Heart right ventricle (tissue), 16 donors: ENCODE data around the gene FUT1. TPM values are rescaled to one million over a fixed set of nuclear protein-coding genes. Genes with fewer than 3 reads are reported as not detected.

Experiments
- ATAC-seq, 8 donors: fragments of 200-7000 bp; cut with Tn5 transposase; one replicate each; pipeline ENCODE4 v1.9.1; 2020; ENCODE audit warnings: mild to moderate bottlenecking in 8 of 8, moderate library complexity in 8 of 8, moderate number of reproducible peaks in 1 of 8
- DNase-seq, 2 donors: peaks; one replicate each; pipeline ENCODE4 v3.0.0-alpha.2; 2020
- H3K27ac ChIP-seq, 10 donors: fragments of 200-600 bp; sonication (generic) in 2 of 10; one replicate each; pipeline versions ENCODE4 v1.5.0 to v1.8.0; 2020 to 2022; ENCODE audit warnings: mild to moderate bottlenecking in 3 of 10
- H3K27me3 ChIP-seq, 7 donors: fragments of 200-600 bp; one replicate each; pipeline ENCODE4 v1.8.0; 2021 to 2022; ENCODE audit warnings: mild to moderate bottlenecking in 2 of 7
- H3K36me3 ChIP-seq, 9 donors: fragments of 200-600 bp; sonication (generic) in 1 of 9; one replicate each; pipeline versions ENCODE4 v1.5.0 to v1.8.0; 2020 to 2022; ENCODE audit warnings: mild to moderate bottlenecking in 2 of 9
- H3K4me1 ChIP-seq, 9 donors: fragments of 200-600 bp; sonication (generic) in 1 of 9; one replicate each; pipeline versions ENCODE4 v1.5.0 to v1.8.0; 2020 to 2022; ENCODE audit warnings: mild to moderate bottlenecking in 4 of 9
- H3K4me3 ChIP-seq, 10 donors: fragments of 200-600 bp; sonication (generic) in 2 of 10; one replicate each; pipeline versions ENCODE4 v1.5.0 to v1.8.0; 2020 to 2022; ENCODE audit warnings: mild to moderate bottlenecking in 7 of 10, moderate library complexity in 2 of 10
- H3K9me3 ChIP-seq, 11 donors: fragments of 200-600 bp in 10 of 11; sonication (generic) in 2 of 11; one replicate each; pipeline versions ENCODE4 v1.5.0 to v1.8.0; 2013 to 2022; ENCODE audit warnings: mild to moderate bottlenecking in 2 of 11, control low read depth in 1 of 11, moderate library complexity in 1 of 11
- CTCF ChIP-seq, 9 donors: fragments of 200-600 bp; sonication (generic) in 2 of 9; IDR thresholded peaks; one replicate each; pipeline versions ENCODE4 v1.5.0 to v1.8.0; 2021 to 2022; ENCODE audit warnings: antibody characterized with exemption in 9 of 9, mild to moderate bottlenecking in 5 of 9, moderate library complexity in 1 of 9
- WGBS, 2 donors: extraction: QIAGEN DNeasy Blood & Tissue Kit; methylation state at CpG; one replicate each; pipeline ENCODE4 v1.1.7; 2013; ENCODE audit warnings: inconsistent platforms in 1 of 2; 5-methylcytosine and 5-hydroxymethylcytosine counted together
- intact Hi-C, 10 donors: fragments of 100-400 bp; cut with DNase I; formaldehyde crosslinking; loops; one replicate each; pipeline versions ENCODE4 v1.11.1 to v1.14.2; 2022
- polyA plus RNA-seq, 2 donors: library from polyadenylated mRNA; stranded (reverse); fragments of 200-250 nt; gene quantifications; one replicate each; pipeline ENCODE4 v1.2.3, GENCODE V29; 2013
- total RNA-seq, 10 donors: library from RNA; stranded (reverse); fragmentation: NEBNext Ultra II Directional in 3 of 10; extraction: Animal tissue kit (Norgen Biotek cat#: 25700) in 3 of 10; gene quantifications; one replicate each; pipeline versions ENCODE4 v1.2.1 to v1.2.4, GENCODE V29; 2021 to 2023
- donor health status: Arrhythmogenic right ventricular cardiomyopathy.
- donor health status: ischemic (EF 13 %, LVEDD 7.1; RV severe dilation, severe dysfunction).
- donor health status: healthy with polysubstance abuse.
- donor health status: DM: no; HTN: yes; CAD: no.
- donor health status: DM: no; HTN: no; CAD: no.
- donor health status: ischemic (EF 25% LVEDD 6.9; RV normal size, moderate dysfunction).
- donor health status: ischemic (EF 25% LVEDD 5.7; RV mildly dilated, moderate dysfunction).
- donor health status: healthy.
- donor health status: DM: yes; HTN: yes; CAD: no.
- donor health status: Ischemic cardiomyopathy.
- donor health status: ischemic (EF 35%, LVEDD 5.7; RV mildly dilated, moderate dysfunction).
- donor health status: nonischemic (EF 11% LVEDD 7.7; RV severe dilation, severe dysfunction).
- donor health status: DM: yes; HTN: yes; CAD: no.
- donor health status: PGD.
- donor health status: ischemic (EF 29% LVEDD 5.4; RV normal size, mild dysfunction).
- donor health status: nonischemic (EF 23%, LVEDD 6.1; RV moderate dilation, normal function).

Gene FUT1
- total and polyA plus RNA-seq, 12 donors = 1.8 to 5.7 (median 2.7) TPM

GRCh38 chr19:48737360-48737998 is 15.0 kb downstream of the FUT1 start:
- DNase-seq (no peak), ATAC-seq (peak in 2 of 8 donors; percentile 2 to 5)
- no peak for TF ChIP-seq CTCF (IDR thresholded peaks at IDR 0.05)
- WGBS, 2 donors = 52 to 59% methylated on average over 22 of the region's 22 CpGs
- peak overlapping the region in 6 of 10 donors; percentile 63 to 83 (median 71) for H3K4me3 ChIP-seq
- peak overlapping the region in 1 of 10 donors; percentile 48 for H3K27ac ChIP-seq
- H3K4me1 ChIP-seq = peaks cover 0 to 36% (median 19%) of the 10 kb centered on the region in 9 donors
- intact Hi-C loops = loop anchor here in 4 of 10 donors (10.0 kb wide), 2 partner anchors 63 to 93 kb away; partner anchors contain the start of genes NTN5 (in 3 of the 4) and CA11 (in 1 of the 4)
- H3K36me3 ChIP-seq = peaks cover 0 to 37% (median 5%) of the 10 kb centered on the region in 9 donors
- peaks cover 0 to 21% (median 0%) of the 10 kb centered on the region in 7 donors for H3K27me3 ChIP-seq
- no peaks in the 10 kb centered on the region for H3K9me3 ChIP-seq

- no peak for TF ChIP-seq CTCF (IDR thresholded peaks at IDR 0.05)
- Histone ChIP-seq H3K27ac (no peak overlapping the region), H3K4me3 (no peak overlapping the region), H3K36me3 (peaks cover 0 to 61% (median 5%) of the 10 kb centered on the region in 9 donors), H3K4me1 (peaks cover 0 to 21% (median 14%) of the 10 kb centered on the region in 9 donors), H3K27me3 (peaks cover 0 to 12% (median 0%) of the 10 kb centered on the region in 7 donors), H3K9me3 (no peaks in the 10 kb centered on the region)
- WGBS, 2 donors = 36 to 45% methylated on average over 38 of the region's 38 CpGs
- no peak for ATAC-seq
- intact Hi-C loops = loop anchor here in 4 of 10 donors (10.0 kb wide), 2 partner anchors 60 to 90 kb away; partner anchors contain the start of genes NTN5 (in 3 of the 4) and CA11 (in 1 of the 4)
- DNase-seq = no peak
Observed at GRCh38 chr19:48735031-48735615, 17.3 kb downstream of the FUT1 start.

GRCh38 chr19:48734625-48735024 is 17.8 kb downstream of the FUT1 start:
- DNase-seq (no peak), ATAC-seq (no peak)
- Histone ChIP-seq H3K4me3 (no peak overlapping the region), H3K27me3 (peaks cover 0 to 7% (median 0%) of the 10 kb centered on the region in 7 donors), H3K27ac (no peak overlapping the region), H3K9me3 (no peaks in the 10 kb centered on the region), H3K4me1 (peaks cover 0 to 21% (median 13%) of the 10 kb centered on the region in 9 donors), H3K36me3 (peaks cover 0 to 65% (median 5%) of the 10 kb centered on the region in 9 donors)
- intact Hi-C loops = loop anchor here in 4 of 10 donors (10.0 kb wide), 2 partner anchors 60 to 90 kb away; partner anchors contain the start of genes NTN5 (in 3 of the 4) and CA11 (in 1 of the 4)
- 94 to 96% methylated on average over 9 of the region's 9 CpGs for WGBS, 2 donors
- TF ChIP-seq CTCF (IDR thresholded peaks at IDR 0.05) = no peak

- Histone ChIP-seq H3K4me1 (peaks cover 0 to 17% (median 6%) of the 10 kb centered on the region in 9 donors), H3K36me3 (peaks cover 0 to 84% (median 5%) of the 10 kb centered on the region in 9 donors), H3K27ac (no peak overlapping the region), H3K27me3 (peaks cover 0 to 5% (median 0%) of the 10 kb centered on the region in 7 donors), H3K9me3 (peaks cover 0 to 7% (median 0%) of the 10 kb centered on the region in 11 donors), H3K4me3 (no peak overlapping the region)
- intact Hi-C loops = loop anchor here in 4 of 10 donors (10.0 kb wide), 2 partner anchors 57 to 87 kb away; partner anchors contain the start of genes NTN5 (in 3 of the 4) and CA11 (in 1 of the 4)
- WGBS, 2 donors = 83 to 92% methylated on average over 4 of the region's 4 CpGs
- ATAC-seq (no peak), DNase-seq (no peak)
- TF ChIP-seq CTCF (IDR thresholded peaks at IDR 0.05) = no peak
Observed at GRCh38 chr19:48731452-48731851, 21.0 kb downstream of the FUT1 start.
